HG03159 (cell line): ENCODE data around the gene TADA2B.
A peak's percentile ranks its signal among the peaks of the same experiment; 100 is the strongest.

Experiments
- ATAC-seq: cut with Tn5 transposase; IDR thresholded peaks from one replicate; pipeline ENCODE4 v1.9.1; 2021; ENCODE audit warnings: mild to moderate bottlenecking, moderate library complexity; ENCODE audit not compliant: unreplicated experiment

The TADA2B gene

GRCh38 chr4:7037425-7037824 is 5.7 kb upstream of the TADA2B start:
- ATAC-seq, result no peak

GRCh38 chr4:7040765-7041164 is 2.4 kb upstream of the TADA2B start:
- ATAC-seq, result no peak

GRCh38 chr4:7041246-7041645 is 1.9 kb upstream of the TADA2B start:
- no peak for ATAC-seq

- no peak for ATAC-seq
Observed at GRCh38 chr4:7041801-7042502, 1.2 kb upstream of the TADA2B start.

- ATAC-seq, result peak; percentile 71
Observed at GRCh38 chr4:7042503-7043283, 479 bp upstream of the TADA2B start.

- ATAC-seq, result no peak
Observed at GRCh38 chr4:7044137-7044930, 1.2 kb downstream of the TADA2B start.

- no peak for ATAC-seq
Observed at GRCh38 chr4:7045553-7045952, 2.4 kb downstream of the TADA2B start.

- ATAC-seq, result no peak
Observed at GRCh38 chr4:7045961-7046921, 3.1 kb downstream of the TADA2B start.

- ATAC-seq, result no peak
Observed at GRCh38 chr4:7046971-7047370, 3.8 kb downstream of the TADA2B start.

- no peak for ATAC-seq
Observed at GRCh38 chr4:7048642-7049041, 5.5 kb downstream of the TADA2B start.

- no peak for ATAC-seq
Observed at GRCh38 chr4:7049295-7049694, 6.1 kb downstream of the TADA2B start.

- ATAC-seq, result no peak
Observed at GRCh38 chr4:7049739-7050138, 6.6 kb downstream of the TADA2B start.

GRCh38 chr4:7050481-7051143 is 7.4 kb downstream of the TADA2B start:
- ATAC-seq, result no peak

- ATAC-seq, result no peak
Observed at GRCh38 chr4:7051144-7051495, 7.9 kb downstream of the TADA2B start.

GRCh38 chr4:7051905-7052304 is 8.7 kb downstream of the TADA2B start:
- ATAC-seq, result no peak

GRCh38 chr4:7052313-7052712 is 9.1 kb downstream of the TADA2B start:
- no peak for ATAC-seq

GRCh38 chr4:7052923-7053715 is 9.9 kb downstream of the TADA2B start:
- no peak for ATAC-seq

GRCh38 chr4:7054106-7054880 is 11.1 kb downstream of the TADA2B start:
- ATAC-seq, result no peak
